Renal cortex interstitium (tissue), 15 donors: ENCODE measurements around the gene CBLN2. TPM values are rescaled to one million over a fixed set of nuclear protein-coding genes. Genes with fewer than 3 reads are reported as not detected.

Experiments used
- DNase-seq, 11 donors: peaks; one replicate each; pipeline ENCODE4 v3.0.0-alpha.2; 2013; ENCODE audit warnings: low read depth in 9 of 11, low spot score in 4 of 11; ENCODE audit errors: extremely low read depth in 1 of 11
- long read RNA-seq, 16 experiments: transcript quantifications; one replicate each; lab custom pipeline, GENCODE V29; 2026
- polyA plus RNA-seq, 3 donors: library from polyadenylated mRNA; unstranded; fragments of 120-200 nt; gene quantifications; one replicate each; pipeline ENCODE4 v1.2.1, GENCODE V29; 2013; ENCODE audit not compliant: insufficient read length in 3 of 3

The CBLN2 gene
- polyA plus RNA-seq, result 10 to 100 TPM in 2 of 3 donors, 1 to 10 TPM in 1; 7.0 to 12.9 (median 11.1) TPM
- long read RNA-seq, donor 1, partial matches to known transcripts, result 0 of 1 reads
- long read RNA-seq, donor 1, other reads (novel, unspliced or antisense), result 0 of 1 reads
- long read RNA-seq, donor 2, result 0 reads
- long read RNA-seq, donor 3, partial matches to known transcripts, result 0 of 1 reads
- long read RNA-seq, donor 3, other reads (novel, unspliced or antisense), result 0 of 1 reads
- long read RNA-seq, donor 4, partial matches to known transcripts, result 0 of 2 reads
- long read RNA-seq, donor 4, other reads (novel, unspliced or antisense), result 0 of 2 reads
- long read RNA-seq, donor 5, result 0 reads
- long read RNA-seq, donor 6, partial matches to known transcripts, result 0 of 1 reads
- long read RNA-seq, donor 6, other reads (novel, unspliced or antisense), result 0 of 1 reads
- long read RNA-seq, donor 7, partial matches to known transcripts, result 0 of 1 reads
- long read RNA-seq, donor 7, other reads (novel, unspliced or antisense), result 0 of 1 reads
- long read RNA-seq, donor 8, result 0 reads
- long read RNA-seq, donor 9, result 0 reads
- long read RNA-seq, donor 10, partial matches to known transcripts, result 0 of 1 reads
- long read RNA-seq, donor 10, other reads (novel, unspliced or antisense), result 0 of 1 reads
- long read RNA-seq, donor 11, partial matches to known transcripts, result 0 of 1 reads
- long read RNA-seq, donor 11, other reads (novel, unspliced or antisense), result 0 of 1 reads
- long read RNA-seq, donor 12, result 0 reads
- long read RNA-seq, donor 13, result 0 reads
- long read RNA-seq, donor 14, result 0 reads
- long read RNA-seq, donor 15, result 0 reads
- long read RNA-seq, donor 16, transcript CBLN2-201 (5 exons, 2,945 nt), result major isoform, 6 of 9 reads
- long read RNA-seq, donor 16, partial matches to known transcripts, result 0 of 9 reads
- long read RNA-seq, donor 16, other reads (novel, unspliced or antisense), result 0 of 9 reads

GRCh38 chr18:72544092-72544886 lies at the start of gene CBLN2:
Gene CBLN2, minus strand, starts transcription at chr18:72544342. Its CDS starts 2,182 bp downstream, at chr18:72542160.
- DNase-seq, result peak; percentile 29 to 69 (median 61)

GRCh38 chr18:72588360-72588759 lies 44.2 kb upstream of the CBLN2 start:
- DNase-seq, result no peak

- DNase-seq, result no peak
These were observed 40.6 kb upstream of the CBLN2 start for GRCh38 chr18:72584787-72585186.

GRCh38 chr18:72581976-72582375 lies 37.8 kb upstream of the CBLN2 start:
- DNase-seq, result no peak

GRCh38 chr18:72572896-72573295 lies 28.8 kb upstream of the CBLN2 start:
- no peak for DNase-seq

- DNase-seq, result no peak
These were observed 22.1 kb upstream of the CBLN2 start for GRCh38 chr18:72566290-72566689.

- DNase-seq, result no peak
These were observed 11.8 kb upstream of the CBLN2 start for GRCh38 chr18:72555968-72556367.

- no peak for DNase-seq
These were observed 11.0 kb upstream of the CBLN2 start for GRCh38 chr18:72555101-72555500.

GRCh38 chr18:72543357-72544055 lies 636 bp downstream of the CBLN2 start:
- DNase-seq, result peak in 1 of 11 donors; percentile 2

- peak in 2 of 11 donors; percentile 3 to 8 for DNase-seq
These were observed 1.2 kb downstream of the CBLN2 start for GRCh38 chr18:72542984-72543356.

- DNase-seq, result peak in 1 of 11 donors; percentile 14
These were observed 1.8 kb downstream of the CBLN2 start for GRCh38 chr18:72542342-72542741.

GRCh38 chr18:72541871-72542332 lies 2.2 kb downstream of the CBLN2 start:
- peak in 2 of 11 donors; percentile 3 to 4 for DNase-seq

- DNase-seq, result no peak
These were observed 4.2 kb downstream of the CBLN2 start for GRCh38 chr18:72539901-72540300.

GRCh38 chr18:72530622-72531021 lies 13.5 kb downstream of the CBLN2 start:
- no peak for DNase-seq

- no peak for DNase-seq
These were observed 39.3 kb downstream of the CBLN2 start for GRCh38 chr18:72504866-72505265.

- DNase-seq, result no peak
These were observed 41.3 kb downstream of the CBLN2 start for GRCh38 chr18:72502671-72503431.

GRCh38 chr18:72492497-72492896 lies 51.6 kb downstream of the CBLN2 start:
- no peak for DNase-seq
